Nephron progenitor cell (in vitro differentiated cells): ENCODE results near the gene ZFPM1.

ENCODE experiments used
- DNase-seq: peaks from one replicate; pipeline ENCODE4 v3.0.0; 2021
- H3K27ac Mint-ChIP-seq: 2 replicates; pipeline ENCODE4 v1.8.0; 2021; ENCODE audit warnings: mild to moderate bottlenecking, moderate library complexity, mixed read lengths
- H3K27me3 Mint-ChIP-seq: 2 replicates; pipeline ENCODE4 v1.8.0; 2021; ENCODE audit warnings: mild to moderate bottlenecking, low read depth, mixed read lengths; ENCODE audit not compliant: poor library complexity
- H3K36me3 Mint-ChIP-seq: 2 replicates; pipeline ENCODE4 v1.8.0; 2021; ENCODE audit warnings: low read depth, mixed read lengths
- H3K4me1 Mint-ChIP-seq: 2 replicates; pipeline ENCODE4 v1.8.0; 2021; ENCODE audit warnings: mixed read lengths
- H3K4me3 Mint-ChIP-seq: 2 replicates; pipeline ENCODE4 v1.8.0; 2021; ENCODE audit warnings: mild to moderate bottlenecking, moderate library complexity, mixed read lengths
- H3K9me3 Mint-ChIP-seq: 2 replicates; pipeline ENCODE4 v1.8.0; 2021; ENCODE audit warnings: mild to moderate bottlenecking, moderate library complexity, mixed read lengths
- CTCF ChIP-seq: fragments of 200-600 bp; sonication (generic); IDR thresholded peaks from 2 replicates; pipeline ENCODE4 v1.5.0; 2021; ENCODE audit warnings: antibody characterized with exemption

The ZFPM1 gene

GRCh38 chr16:88527186-88527936 is 74.3 kb downstream of the ZFPM1 start:
- Mint-ChIP-seq H3K36me3 (peaks cover 5% of the 10 kb centered on the region), H3K4me1 (peaks cover 33% of the 10 kb centered on the region), H3K9me3 (no peaks in the 10 kb centered on the region), H3K4me3 (no peak overlapping the region), H3K27ac (no peak overlapping the region), H3K27me3 (peaks cover 6% of the 10 kb centered on the region)
- peak; percentile 83 for DNase-seq
- peak; percentile 89 for TF ChIP-seq CTCF

- Mint-ChIP-seq H3K9me3 (no peaks in the 10 kb centered on the region), H3K27ac (no peak overlapping the region), H3K27me3 (peaks cover 6% of the 10 kb centered on the region), H3K36me3 (peaks cover 5% of the 10 kb centered on the region), H3K4me3 (no peak overlapping the region), H3K4me1 (peaks cover 33% of the 10 kb centered on the region)
- no peak for TF ChIP-seq CTCF
- DNase-seq, result no peak
These were observed 75.1 kb downstream of the ZFPM1 start for GRCh38 chr16:88527937-88528743.

GRCh38 chr16:88528902-88529318 is 75.8 kb downstream of the ZFPM1 start:
- TF ChIP-seq CTCF, result no peak
- DNase-seq, result no peak
- Mint-ChIP-seq H3K4me1 (peaks cover 33% of the 10 kb centered on the region), H3K36me3 (peaks cover 5% of the 10 kb centered on the region), H3K4me3 (no peak overlapping the region), H3K27ac (no peak overlapping the region), H3K27me3 (peaks cover 6% of the 10 kb centered on the region), H3K9me3 (no peaks in the 10 kb centered on the region)

- Mint-ChIP-seq H3K4me1 (peaks cover 33% of the 10 kb centered on the region), H3K4me3 (no peak overlapping the region), H3K27me3 (peaks cover 6% of the 10 kb centered on the region), H3K27ac (no peak overlapping the region), H3K36me3 (peaks cover 5% of the 10 kb centered on the region), H3K9me3 (no peaks in the 10 kb centered on the region)
- TF ChIP-seq CTCF, result no peak
- no peak for DNase-seq
These were observed 76.5 kb downstream of the ZFPM1 start for GRCh38 chr16:88529596-88529995.

GRCh38 chr16:88530051-88530857 is 77.2 kb downstream of the ZFPM1 start:
- H3K4me3 Mint-ChIP-seq, result peak overlapping the region; percentile 18
- H3K27me3 Mint-ChIP-seq, result peaks cover 6% of the 10 kb centered on the region

More at GRCh38 chr16:88530051-88530857, 77.2 kb downstream of the ZFPM1 start:
- peaks cover 33% of the 10 kb centered on the region for H3K4me1 Mint-ChIP-seq
- TF ChIP-seq CTCF, result no peak
- no peaks in the 10 kb centered on the region for H3K9me3 Mint-ChIP-seq
- peak overlapping the region; percentile 31 for H3K27ac Mint-ChIP-seq
- DNase-seq, result no peak
- H3K36me3 Mint-ChIP-seq, result peaks cover 5% of the 10 kb centered on the region
